PC-9 (cell line): Measurements from ENCODE around the gene PLEKHH1. TPM values are rescaled to one million over a fixed set of nuclear protein-coding genes. Genes with fewer than 3 reads are reported as not detected.

Experiments
- BruUV-seq: library from RNA; stranded (reverse); fragments of 400-500 nt; replicated peaks from 2 replicates; lab custom pipeline; 2021; lab: Mats Ljungman, UMichigan
- CTCF ChIA-PET: fragments of 300-600 bp; sonication (Branson Sonifier 250); formaldehyde crosslinking; loops from one replicate; lab custom pipeline; 2022; ENCODE audit warnings: antibody characterized with exemption; lab: Charles Lee
- POLR2A ChIA-PET: fragments of 300-600 bp; sonication (Branson Sonifier 250); formaldehyde crosslinking; loops from one replicate; lab custom pipeline; 2022; ENCODE audit warnings: antibody characterized with exemption; ENCODE audit not compliant: unreplicated experiment; lab: Charles Lee
- DNase-seq, 2 experiments: peaks; one replicate each; pipeline versions ENCODE4 v3.0.0 to v3.0.0-alpha.2; 2015 to 2022; ENCODE audit warnings: mixed read lengths in 1 of 2
- H2AFZ ChIP-seq: fragments of 200-600 bp; sonication (generic); 2 replicates; pipeline ENCODE4 v1.8.1; 2017; ENCODE audit warnings: antibody characterized with exemption
- H3F3A ChIP-seq: fragments of 200-600 bp; sonication (generic); 2 replicates; pipeline ENCODE4 v1.8.1; 2017; ENCODE audit warnings: antibody characterized with exemption, mild to moderate bottlenecking, low read depth; ENCODE audit not compliant: insufficient read depth
- H3K27ac ChIP-seq: fragments of 200-600 bp; sonication (generic); 2 replicates; pipeline ENCODE4 v1.6.1; 2016; ENCODE audit warnings: mixed run types
- H3K27me3 ChIP-seq: fragments of 200-600 bp; sonication (generic); 2 replicates; pipeline ENCODE4 v1.6.1; 2016; ENCODE audit warnings: low read depth, mixed run types; ENCODE audit not compliant: insufficient read depth
- H3K36me3 ChIP-seq: fragments of 200-600 bp; sonication (generic); 2 replicates; pipeline ENCODE4 v1.6.1; 2016; ENCODE audit warnings: low read depth, mixed run types
- H3K4me1 ChIP-seq: fragments of 200-600 bp; sonication (generic); replicated peaks from 2 replicates; pipeline ENCODE4 v1.6.1; 2016; ENCODE audit warnings: mixed run types; ENCODE audit not compliant: insufficient read depth
- H3K4me2 ChIP-seq: fragments of 200-600 bp; sonication (generic); 2 replicates; pipeline ENCODE4 v1.6.1; 2017; ENCODE audit warnings: mixed run types
- H3K4me3 ChIP-seq: fragments of 200-600 bp; sonication (generic); 2 replicates; pipeline ENCODE4 v1.6.1; 2016; ENCODE audit warnings: mixed run types
- H3K79me2 ChIP-seq: fragments of 200-600 bp; sonication (generic); 2 replicates; pipeline ENCODE4 v1.6.1; 2017; ENCODE audit warnings: low read depth, mixed run types
- H3K9me2 ChIP-seq: fragments of 200-600 bp; sonication (generic); 2 replicates; pipeline ENCODE4 v1.8.1; 2017; ENCODE audit warnings: mild to moderate bottlenecking; ENCODE audit not compliant: insufficient read depth
- H3K9me3 ChIP-seq: fragments of 200-600 bp; sonication (generic); 2 replicates; pipeline ENCODE4 v1.8.1; 2016; ENCODE audit warnings: low read depth; ENCODE audit not compliant: insufficient read depth
- H4K20me1 ChIP-seq: fragments of 200-600 bp; sonication (generic); 2 replicates; pipeline ENCODE4 v1.8.1; 2017; ENCODE audit not compliant: insufficient read depth
- CTCF ChIP-seq: fragments of 200-600 bp; sonication (generic); conservative IDR thresholded peaks from 2 replicates; pipeline ENCODE4 v1.6.1; 2017; ENCODE audit warnings: mixed run types, antibody characterized with exemption, mild to moderate bottlenecking, moderate library complexity
- EZH2 ChIP-seq: fragments of 200-600 bp; sonication (generic); IDR thresholded peaks from 2 replicates; pipeline ENCODE4 v1.8.0; 2017; ENCODE audit warnings: antibody characterized with exemption, low read depth
- intact Hi-C: fragments of 100-400 bp; cut with micrococcal nuclease; formaldehyde crosslinking; loops from one replicate; pipeline ENCODE4 v1.10.0; 2022; ENCODE audit not compliant: unreplicated experiment
- total RNA-seq: library from RNA; stranded (reverse); gene quantifications from 2 replicates; pipeline ENCODE4 v1.2.3, GENCODE V29; 2021

PLEKHH1 gene
- total RNA-seq, 1 experiment from 2014 or later: 13.6 TPM

GRCh38 chr14:67569651-67570290 is 36.7 kb downstream of the PLEKHH1 start:
- intact Hi-C loops: loop anchor here (5.0 kb wide), 1 partner anchor 1167 kb away; no protein-coding TSS in a partner anchor
- H3K79me2 ChIP-seq: no peaks in the 10 kb centered on the region
- BruUV-seq: no TSS peak
- DNase-seq: no peak
- H3K27ac ChIP-seq: no peak overlapping the region
- no peak overlapping the region for H2AFZ ChIP-seq
- no peaks in the 10 kb centered on the region for H3F3A ChIP-seq
- H3K4me3 ChIP-seq: no peak overlapping the region
- TF ChIP-seq CTCF: no peak
- no peak for TF ChIP-seq EZH2
- no peaks in the 10 kb centered on the region for H3K36me3 ChIP-seq
- peaks cover 8% of the 10 kb centered on the region; the same call in 1 of the 2 replicates for H3K4me1 ChIP-seq
- no peaks in the 10 kb centered on the region for H3K9me2 ChIP-seq
- ChIA-PET POLR2A (no interaction called here), CTCF (interaction anchor here (3.6 kb wide), 1 partner anchor 142 kb away, joined by 44 read pairs; no protein-coding TSS in a partner anchor)
- H3K4me2 ChIP-seq: no peak overlapping the region
- no peaks in the 10 kb centered on the region for H3K9me3 ChIP-seq
- H3K27me3 ChIP-seq: no peaks in the 10 kb centered on the region
- no peaks in the 10 kb centered on the region for H4K20me1 ChIP-seq

GRCh38 chr14:67570453-67570852 is 37.4 kb downstream of the PLEKHH1 start:
- no peaks in the 10 kb centered on the region for H3K79me2 ChIP-seq
- no peaks in the 10 kb centered on the region for H3K9me2 ChIP-seq
- H2AFZ ChIP-seq: no peak overlapping the region
- H3K27ac ChIP-seq: no peak overlapping the region
- ChIA-PET CTCF (interaction anchor here (0.6 to 3.6 kb wide), 6 partner anchors 32 to 159 kb away, joined by 3 to 44 read pairs (median 5); partner anchors contain the start of gene PLEK2), POLR2A (no interaction called here)
- no peaks in the 10 kb centered on the region for H3K36me3 ChIP-seq
- peaks cover 8% of the 10 kb centered on the region; the same call in 1 of the 2 replicates for H3K4me1 ChIP-seq
- no peak for DNase-seq
- H3K27me3 ChIP-seq: no peaks in the 10 kb centered on the region
- no peak for TF ChIP-seq CTCF
- TF ChIP-seq EZH2: no peak
- BruUV-seq: no TSS peak
- H3K4me3 ChIP-seq: no peak overlapping the region
- no peaks in the 10 kb centered on the region for H3K9me3 ChIP-seq
- no peaks in the 10 kb centered on the region for H3F3A ChIP-seq
- H3K4me2 ChIP-seq: no peak overlapping the region
- H4K20me1 ChIP-seq: no peaks in the 10 kb centered on the region
- intact Hi-C loops: loop anchor here (5.0 kb wide), 1 partner anchor 1168 kb away; no protein-coding TSS in a partner anchor

GRCh38 chr14:67571275-67571990 is 38.3 kb downstream of the PLEKHH1 start:
- CTCF ChIA-PET: interaction anchor here (0.6 to 3.6 kb wide), 12 partner anchors 10 to 1570 kb away, joined by 3 to 44 read pairs (median 4); partner anchors contain the start of genes PLEK2 and PLEKHH1

More at GRCh38 chr14:67571275-67571990, 38.3 kb downstream of the PLEKHH1 start:
- Histone ChIP-seq H4K20me1 (no peaks in the 10 kb centered on the region), H3K9me2 (no peaks in the 10 kb centered on the region), H3K4me1 (peaks cover 8% of the 10 kb centered on the region; the same call in 1 of the 2 replicates), H3F3A (no peaks in the 10 kb centered on the region), H3K79me2 (no peaks in the 10 kb centered on the region), H3K27ac (no peak overlapping the region), H3K27me3 (no peaks in the 10 kb centered on the region), H3K36me3 (no peaks in the 10 kb centered on the region), H3K4me3 (no peak overlapping the region), H3K9me3 (no peaks in the 10 kb centered on the region), H3K4me2 (no peak overlapping the region), H2AFZ (no peak overlapping the region)
- POLR2A ChIA-PET: interaction anchor here (0.5 to 0.7 kb wide), 2 partner anchors 133 to 1212 kb away, joined by 4 to 22 read pairs; no protein-coding TSS in a partner anchor
- TF ChIP-seq CTCF: peak; percentile 97
- TF ChIP-seq EZH2: no peak
- BruUV-seq: no TSS peak
- intact Hi-C loops: loop anchor here (1.0 to 5.0 kb wide), 3 partner anchors 45 to 1169 kb away; no protein-coding TSS in a partner anchor
- peak; percentile 40 to 60 for DNase-seq
